ENCODE measurements around the gene ERBIN. TPM values are rescaled to one million over a fixed set of nuclear protein-coding genes. Genes with fewer than 3 reads are reported as not detected.

ERBIN gene
- total and polyA plus RNA-seq, 10 of the 15 experiments (the other 5 are each of a cell fraction or from before 2014, with no cell fraction given) = 9.5 to 91.1 (median 49.4) TPM

GRCh38 chr5:65978251-65978650, 51.9 kb downstream of the ERBIN start (continued):
- TF ChIP-seq MAX (IDR thresholded peaks at IDR 0.05; ENCODE audit: low read depth, low read length) = no peak
- TF ChIP-seq ZZZ3 (IDR thresholded peaks at IDR 0.05; ENCODE audit: control insufficient read depth, insufficient read length, low read depth) = no peak
- no peak for TF ChIP-seq ZNF687 (IDR thresholded peaks at IDR 0.05)
- TF ChIP-seq CTCF (IDR thresholded peaks at IDR 0.05 in 2 of 3, conservative IDR thresholded peaks at IDR 0.05 in 1 of 3; ENCODE audit: control insufficient read depth in 2 of 3, extremely low read depth in 1 of 3, insufficient read depth in 1 of 3, low read depth in 3 of 3, low read length in 3 of 3) = no peak
- TF ChIP-seq BHLHE40 (IDR thresholded peaks at IDR 0.05; ENCODE audit: borderline replicate concordance in 1 of 2, low read depth in 2 of 2, low read length in 1 of 2) = no peak

All from GM12878 (cell line).